ENCODE data around the gene TLE4. TPM values are rescaled to one million over a fixed set of nuclear protein-coding genes. Genes with fewer than 3 reads are reported as not detected.

TLE4 gene
- total RNA-seq, 3 donors from 2014 or later (not counting 1 experiment from before 2014, with no cell fraction given), result 214 to 240 (median 220) TPM

DNA sequence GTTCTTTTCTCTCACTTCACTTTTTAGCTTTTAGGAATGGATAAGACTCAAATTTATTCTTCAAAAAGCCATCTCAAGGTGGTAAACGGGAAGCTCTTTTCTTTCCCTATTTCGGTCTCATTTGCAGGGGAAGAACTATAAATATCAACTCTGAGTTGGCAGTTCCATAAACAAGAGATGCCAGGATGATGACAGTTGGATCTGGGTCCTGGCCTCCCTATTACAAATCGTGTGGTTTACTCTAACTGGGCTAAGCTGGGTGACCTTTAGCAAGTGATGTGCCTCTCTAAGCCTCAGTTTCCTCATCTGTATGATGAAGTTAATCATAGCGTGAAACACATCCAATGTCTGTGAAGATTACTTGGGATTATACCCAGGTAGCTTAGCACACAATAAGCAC lies 44.2 kb downstream of the TLE4 start:
- intact Hi-C loops (cut with micrococcal nuclease), result no loop called here
- Histone ChIP-seq H3K4me3 (ENCODE audit: low read length) (no peak overlapping the region), H3K27ac (ENCODE audit: low read length) (no peak overlapping the region), H3K4me1 (ENCODE audit: control insufficient read depth, insufficient read depth, low read length) (peaks cover 6% of the 10 kb centered on the region), H3K36me3 (ENCODE audit: control insufficient read depth, insufficient read depth, low read length) (peaks cover 4% of the 10 kb centered on the region), H3K9me3 (ENCODE audit: control insufficient read depth, insufficient read depth, low read length) (no peaks in the 10 kb centered on the region), H3K27me3 (ENCODE audit: control insufficient read depth, insufficient read depth, low read length) (no peaks in the 10 kb centered on the region)
- ATAC-seq (no peak), DNase-seq (no peak)
- Mint-ChIP-seq H3K4me1 (peaks cover 72 to 74% of the 10 kb centered on the region in 2 donors), H3K36me3 (no peaks in the 10 kb centered on the region), H3K27ac (no peak overlapping the region), H3K9me3 (no peaks in the 10 kb centered on the region), H3K27me3 (ENCODE audit: low read depth in 2 of 2) (no peaks in the 10 kb centered on the region), H3K4me3 (no peak overlapping the region)
- WGBS (ENCODE audit: insufficient coverage), result 84% methylated on average over 4 of the region's 4 CpGs
- TF ChIP-seq CTCF (IDR thresholded peaks at IDR 0.05), result no peak

DNA sequence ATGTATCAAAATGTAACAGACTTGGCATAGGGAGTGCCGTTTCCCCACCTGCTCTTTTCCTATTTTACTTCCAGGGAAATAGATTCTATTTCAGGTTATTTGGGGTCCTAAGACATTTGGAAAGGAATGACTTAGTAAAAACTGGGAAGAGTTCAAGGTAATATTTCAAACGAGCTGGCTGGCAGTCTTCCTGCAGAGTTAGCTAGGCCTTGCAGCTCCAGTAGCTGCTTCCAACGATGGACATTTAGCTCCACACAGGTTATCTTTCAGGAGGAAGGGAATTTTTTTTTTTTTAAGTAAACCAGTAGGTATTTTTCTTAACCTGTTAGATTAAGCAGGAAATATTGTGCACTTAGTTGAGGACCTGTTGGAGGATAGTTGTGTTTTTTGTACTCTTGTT lies 45.2 kb downstream of the TLE4 start:
- H3K9me3 ChIP-seq (ENCODE audit: control insufficient read depth, insufficient read depth, low read length), result no peaks in the 10 kb centered on the region
- Mint-ChIP-seq H3K36me3 (no peaks in the 10 kb centered on the region), H3K27me3 (ENCODE audit: low read depth in 2 of 2) (no peaks in the 10 kb centered on the region), H3K4me3 (no peak overlapping the region), H3K4me1 (peaks cover 76% of the 10 kb centered on the region in 2 donors), H3K9me3 (no peaks in the 10 kb centered on the region), H3K27ac (peak overlapping the region in 1 of 2 donors; percentile 10)
- DNase-seq (no peak), ATAC-seq (no peak)
- H3K4me3 ChIP-seq (ENCODE audit: low read length), result no peak overlapping the region
- no peak for TF ChIP-seq CTCF (IDR thresholded peaks at IDR 0.05)
- H3K27ac ChIP-seq (ENCODE audit: low read length), result no peak overlapping the region
- H3K4me1 ChIP-seq (ENCODE audit: control insufficient read depth, insufficient read depth, low read length), result peaks cover 6% of the 10 kb centered on the region
- intact Hi-C loops (cut with micrococcal nuclease), result no loop called here
- H3K27me3 ChIP-seq (ENCODE audit: control insufficient read depth, insufficient read depth, low read length), result no peaks in the 10 kb centered on the region
- H3K36me3 ChIP-seq (ENCODE audit: control insufficient read depth, insufficient read depth, low read length), result peaks cover 4% of the 10 kb centered on the region
- 97% methylated on average over 2 of the region's 3 CpGs for WGBS (ENCODE audit: insufficient coverage)

GRCh38 chr9:79617395-79617794 lies 45.6 kb downstream of the TLE4 start:
- H3K4me3 ChIP-seq (ENCODE audit: low read length), result no peak overlapping the region
- TF ChIP-seq CTCF (IDR thresholded peaks at IDR 0.05), result no peak

DNA sequence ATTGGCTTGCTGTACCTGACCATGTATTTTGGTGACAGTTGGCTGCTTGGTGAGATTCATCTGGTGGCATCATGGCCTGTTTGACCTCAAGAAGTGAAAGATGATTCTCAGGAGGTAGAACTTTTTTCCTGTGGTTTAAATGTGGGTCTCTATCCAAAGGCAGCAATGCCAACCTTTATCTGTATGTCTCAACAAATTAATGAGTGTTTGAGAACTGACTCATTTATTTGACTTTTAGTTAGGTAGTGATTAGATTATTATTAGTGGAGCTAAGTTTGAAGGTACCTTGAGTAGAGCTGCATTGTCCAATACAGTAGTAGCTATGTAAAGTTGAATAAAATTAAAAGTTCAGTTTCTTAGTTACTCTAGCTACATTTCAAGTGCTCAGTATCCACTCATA lies 48.2 kb downstream of the TLE4 start:
- intact Hi-C loops (cut with micrococcal nuclease), result no loop called here

More at GRCh38 chr9:79617395-79617794, 45.6 kb downstream of the TLE4 start:
- Histone ChIP-seq H3K27ac (ENCODE audit: low read length) (no peak overlapping the region), H3K9me3 (ENCODE audit: control insufficient read depth, insufficient read depth, low read length) (no peaks in the 10 kb centered on the region), H3K27me3 (ENCODE audit: control insufficient read depth, insufficient read depth, low read length) (no peaks in the 10 kb centered on the region), H3K4me1 (ENCODE audit: control insufficient read depth, insufficient read depth, low read length) (peaks cover 6% of the 10 kb centered on the region), H3K36me3 (ENCODE audit: control insufficient read depth, insufficient read depth, low read length) (peaks cover 4% of the 10 kb centered on the region)
- Mint-ChIP-seq H3K4me3 (no peak overlapping the region), H3K27ac (no peak overlapping the region), H3K36me3 (no peaks in the 10 kb centered on the region), H3K27me3 (ENCODE audit: low read depth in 2 of 2) (no peaks in the 10 kb centered on the region), H3K9me3 (no peaks in the 10 kb centered on the region), H3K4me1 (peaks cover 76% of the 10 kb centered on the region in 2 donors)
- intact Hi-C loops (cut with micrococcal nuclease), result no loop called here
- DNase-seq (no peak), ATAC-seq (no peak)
- 98% methylated on average over 4 of the region's 4 CpGs for WGBS (ENCODE audit: insufficient coverage)

More for the DNA sequence above, 48.2 kb downstream of the TLE4 start:
- Mint-ChIP-seq H3K27ac (peak overlapping the region; percentile 4 to 46), H3K27me3 (ENCODE audit: low read depth in 2 of 2) (no peaks in the 10 kb centered on the region), H3K9me3 (no peaks in the 10 kb centered on the region), H3K36me3 (no peaks in the 10 kb centered on the region), H3K4me1 (peaks cover 68 to 69% of the 10 kb centered on the region in 2 donors), H3K4me3 (peak overlapping the region; percentile 28)
- TF ChIP-seq CTCF (IDR thresholded peaks at IDR 0.05), result no peak
- no peak for DNase-seq
- Histone ChIP-seq H3K27ac (ENCODE audit: low read length) (no peak overlapping the region), H3K4me3 (ENCODE audit: low read length) (no peak overlapping the region), H3K9me3 (ENCODE audit: control insufficient read depth, insufficient read depth, low read length) (no peaks in the 10 kb centered on the region), H3K36me3 (ENCODE audit: control insufficient read depth, insufficient read depth, low read length) (peaks cover 4% of the 10 kb centered on the region), H3K27me3 (ENCODE audit: control insufficient read depth, insufficient read depth, low read length) (no peaks in the 10 kb centered on the region), H3K4me1 (ENCODE audit: control insufficient read depth, insufficient read depth, low read length) (peaks cover 15% of the 10 kb centered on the region)
- ATAC-seq, result no peak

All from natural killer cell (primary cell).